Panc1 (cell line): ENCODE measurements around the gene ETNK1. TPM values are rescaled to one million over a fixed set of nuclear protein-coding genes. Genes with fewer than 3 reads are reported as not detected.

Experiments used
- ATAC-seq: fragments of 200-7000 bp; cut with Tn5 transposase; 2 replicates; pipeline ENCODE4 v1.9.1; 2020; ENCODE audit warnings: mild to moderate bottlenecking, moderate library complexity
- BruUV-seq: library from RNA; stranded (reverse); fragments of 400-500 nt; replicated peaks from 2 replicates; lab custom pipeline; 2021; lab: Mats Ljungman, UMichigan
- CTCF ChIA-PET: fragments of 300-600 bp; sonication (Branson Sonifier 250); formaldehyde crosslinking; loops from one replicate; lab custom pipeline; 2022; ENCODE audit warnings: antibody characterized with exemption; lab: Charles Lee
- POLR2A ChIA-PET: fragments of 300-600 bp; sonication (Branson Sonifier 250); formaldehyde crosslinking; loops from one replicate; lab custom pipeline; 2022; ENCODE audit warnings: antibody characterized with exemption; lab: Charles Lee
- DNase-seq: peaks from one replicate; pipeline ENCODE4 v3.0.0-alpha.2; 2010; ENCODE audit warnings: low read depth, low spot score
- H3K27ac ChIP-seq: 2 replicates; pipeline ENCODE4 v1.5.1; 2011; ENCODE audit warnings: mild to moderate bottlenecking, low read length, inconsistent platforms
- H3K27me3 ChIP-seq: fragments of 200-500 bp; sonication (Bioruptor generic); 2 replicates; pipeline ENCODE4 v1.6.0; 2014; ENCODE audit warnings: low read length, inconsistent platforms; ENCODE audit not compliant: control insufficient read depth, insufficient read depth
- H3K36me3 ChIP-seq: fragments of 200-500 bp; sonication (Bioruptor generic); 2 replicates; pipeline ENCODE4 v1.5.1; 2014; ENCODE audit warnings: inconsistent platforms, mild to moderate bottlenecking, low read length, moderate library complexity; ENCODE audit not compliant: control insufficient read depth, insufficient read depth
- H3K4me1 ChIP-seq: 2 replicates; pipeline ENCODE4 v1.5.1; 2011; ENCODE audit warnings: inconsistent platforms, mild to moderate bottlenecking, low read length, moderate library complexity; ENCODE audit not compliant: control insufficient read depth, insufficient read depth
- H3K4me3 ChIP-seq, 2 experiments: 2 replicates each; pipeline ENCODE4 v1.5.1; 2011 to 2012; ENCODE audit warnings: low read depth in 2 of 2, low read length in 2 of 2, mild to moderate bottlenecking in 2 of 2, inconsistent platforms in 1 of 2, moderate library complexity in 1 of 2
- H3K9me3 ChIP-seq: fragments of 200-500 bp; sonication (Bioruptor generic); 2 replicates; pipeline ENCODE4 v1.5.1; 2014; ENCODE audit warnings: low read depth, mild to moderate bottlenecking, inconsistent platforms, low read length, moderate library complexity; ENCODE audit not compliant: control insufficient read depth, insufficient read depth
- POLR2AphosphoS5 ChIP-seq: IDR thresholded peaks from 2 replicates; pipeline ENCODE4 v1.6.1; 2012; ENCODE audit warnings: mild to moderate bottlenecking, low read depth, low read length, moderate library complexity
- REST ChIP-seq, 2 experiments: IDR thresholded peaks; 2 replicates each; pipeline ENCODE4 v1.6.1; 2011 to 2012; ENCODE audit warnings: low read depth in 2 of 2, control low read depth in 1 of 2, low read length in 1 of 2, mild to moderate bottlenecking in 1 of 2, moderate library complexity in 1 of 2; ENCODE audit not compliant: insufficient read depth in 1 of 2
- SIN3A ChIP-seq: IDR thresholded peaks from 2 replicates; pipeline ENCODE4 v1.6.1; 2012; ENCODE audit warnings: low read depth, mild to moderate bottlenecking, low read length, moderate library complexity, borderline replicate concordance; ENCODE audit not compliant: insufficient read depth
- TCF7L2 ChIP-seq: IDR thresholded peaks from 2 replicates; pipeline ENCODE4 v1.6.1; 2011; ENCODE audit warnings: mild to moderate bottlenecking, low read depth, low read length, inconsistent platforms
- in situ Hi-C: cut with HindIII; loops from 2 replicates; pipeline ENCODE4 v1.10.0; 2016; ENCODE audit warnings: low sequenced_read_pairs, low pct_unique_long_range_greater_than_20kb
- intact Hi-C: fragments of 100-400 bp; cut with micrococcal nuclease; formaldehyde crosslinking; loops from one replicate; pipeline ENCODE4 v1.10.0; 2022; ENCODE audit not compliant: unreplicated experiment
- total RNA-seq: library from RNA; stranded (reverse); gene quantifications from one replicate; pipeline ENCODE4 v1.2.1, GENCODE V29; 2021; ENCODE audit not compliant: unreplicated experiment
- TF ChIP-seq, protein P1 (sequence below): fragments of 450-650 bp; IDR thresholded peaks from 2 replicates; pipeline ENCODE4 v1.5.1; 2017; ENCODE audit warnings: mild to moderate bottlenecking

ETNK1 gene
- total RNA-seq, 1 experiment from 2014 or later, result 43.1 TPM

- no peaks in the 10 kb centered on the region; the same call in 1 of the 2 replicates for H3K36me3 ChIP-seq
- BruUV-seq, result no TSS peak
- DNase-seq, result no peak
- no peaks in the 10 kb centered on the region for H3K9me3 ChIP-seq
- TF ChIP-seq POLR2AphosphoS5, result no peak
- no peak for TF ChIP-seq REST (IDR thresholded peaks at IDR 0.05; ENCODE audit: insufficient read depth in 1 of 2, low read depth in 2 of 2, low read length in 1 of 2)
- no peak for TF ChIP-seq SIN3A
- TF ChIP-seq, protein P1, sequence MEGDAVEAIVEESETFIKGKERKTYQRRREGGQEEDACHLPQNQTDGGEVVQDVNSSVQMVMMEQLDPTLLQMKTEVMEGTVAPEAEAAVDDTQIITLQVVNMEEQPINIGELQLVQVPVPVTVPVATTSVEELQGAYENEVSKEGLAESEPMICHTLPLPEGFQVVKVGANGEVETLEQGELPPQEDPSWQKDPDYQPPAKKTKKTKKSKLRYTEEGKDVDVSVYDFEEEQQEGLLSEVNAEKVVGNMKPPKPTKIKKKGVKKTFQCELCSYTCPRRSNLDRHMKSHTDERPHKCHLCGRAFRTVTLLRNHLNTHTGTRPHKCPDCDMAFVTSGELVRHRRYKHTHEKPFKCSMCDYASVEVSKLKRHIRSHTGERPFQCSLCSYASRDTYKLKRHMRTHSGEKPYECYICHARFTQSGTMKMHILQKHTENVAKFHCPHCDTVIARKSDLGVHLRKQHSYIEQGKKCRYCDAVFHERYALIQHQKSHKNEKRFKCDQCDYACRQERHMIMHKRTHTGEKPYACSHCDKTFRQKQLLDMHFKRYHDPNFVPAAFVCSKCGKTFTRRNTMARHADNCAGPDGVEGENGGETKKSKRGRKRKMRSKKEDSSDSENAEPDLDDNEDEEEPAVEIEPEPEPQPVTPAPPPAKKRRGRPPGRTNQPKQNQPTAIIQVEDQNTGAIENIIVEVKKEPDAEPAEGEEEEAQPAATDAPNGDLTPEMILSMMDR, result no peak
- no peak for TF ChIP-seq TCF7L2
- ChIA-PET CTCF (no interaction called here), POLR2A (no interaction called here)
- H3K4me1 ChIP-seq, result no peaks in the 10 kb centered on the region
- in situ Hi-C loops, result no loop called here
- no peaks in the 10 kb centered on the region for H3K27me3 ChIP-seq
- ATAC-seq, result no peak
- H3K4me3 ChIP-seq, result no peak overlapping the region
- intact Hi-C loops, result no loop called here
- no peak overlapping the region for H3K27ac ChIP-seq
These were observed 28.8 kb downstream of the ETNK1 start for GRCh38 chr12:22653791-22654190.

- H3K27me3 ChIP-seq, result no peaks in the 10 kb centered on the region
- no TSS peak for BruUV-seq
- in situ Hi-C loops (no loop called here), intact Hi-C loops (no loop called here)
- no peak for DNase-seq
- no peaks in the 10 kb centered on the region; the same call in 1 of the 2 replicates for H3K36me3 ChIP-seq
- H3K4me3 ChIP-seq, result no peak overlapping the region
- H3K4me1 ChIP-seq, result no peaks in the 10 kb centered on the region
- H3K9me3 ChIP-seq, result no peaks in the 10 kb centered on the region
- H3K27ac ChIP-seq, result no peak overlapping the region
- POLR2A ChIA-PET, result interaction anchor here (0.6 kb wide), 1 partner anchor 65 kb away, joined by 8 read pairs; no protein-coding TSS in a partner anchor
- CTCF ChIA-PET, result no interaction called here
- no peak for ATAC-seq
- TF ChIP-seq TCF7L2 (no peak), POLR2AphosphoS5 (no peak), REST (IDR thresholded peaks at IDR 0.05; ENCODE audit: insufficient read depth in 1 of 2, low read depth in 2 of 2, low read length in 1 of 2) (no peak), SIN3A (no peak)
- TF ChIP-seq, protein P1, result no peak
These were observed 31.4 kb downstream of the ETNK1 start for GRCh38 chr12:22656376-22656775.
